Endothelial cell of umbilical vein (primary cell): ENCODE results near the gene ROPN1B.
"Not testable (repeated sequence)": the region's sequence is repeated elsewhere in the genome, so short reads cannot be mapped to it uniquely, and the experiment has no call there.

ENCODE experiments used
- CTCF ChIP-seq, 2 donors: IDR thresholded peaks; 1 replicate in 1 of 2; 2 replicates in 1 of 2; pipeline ENCODE4 v1.5.1; 2011; ENCODE audit warnings: low read length in 2 of 2, mild to moderate bottlenecking in 2 of 2, moderate library complexity in 2 of 2, control low read depth in 1 of 2, inconsistent platforms in 1 of 2, low read depth in 1 of 2; ENCODE audit not compliant: insufficient read depth in 1 of 2; ENCODE audit errors: extremely low read depth in 1 of 2
- MYC ChIP-seq: IDR thresholded peaks from one replicate; pipeline ENCODE4 v1.6.1; 2011; ENCODE audit warnings: mild to moderate bottlenecking, low read depth, low read length

- TF ChIP-seq CTCF (IDR thresholded peaks at IDR 0.05; ENCODE audit: extremely low read depth in 1 of 2, insufficient read depth in 1 of 2, low read depth in 1 of 2, low read length in 2 of 2); MYC: not testable (repeated sequence)
Measured at GRCh38 chr3:125924276-125924675, 44.7 kb upstream of the ROPN1B start.
